Thymus (tissue), 11 donors: ENCODE measurements around the gene GRB10. TPM values are rescaled to one million over a fixed set of nuclear protein-coding genes. Genes with fewer than 3 reads are reported as not detected.

Experiments used
- DNase-seq, 9 donors: peaks; one replicate each; pipeline ENCODE4 v3.0.0-alpha.2; 2013; ENCODE audit warnings: low spot score in 9 of 9, low read depth in 6 of 9, missing footprints in 1 of 9
- H3K27ac ChIP-seq, 2 donors: one replicate each; pipeline ENCODE4 v1.5.1; 2013; ENCODE audit warnings: control low read depth in 1 of 2, low read depth in 1 of 2, low read length in 1 of 2, mild to moderate bottlenecking in 1 of 2, moderate library complexity in 1 of 2
- H3K27me3 ChIP-seq, 2 donors: one replicate each; pipeline ENCODE4 v1.5.1; 2013; ENCODE audit warnings: low read length in 1 of 2; ENCODE audit not compliant: control insufficient read depth in 2 of 2, insufficient read depth in 1 of 2
- H3K36me3 ChIP-seq, 2 donors: one replicate each; pipeline ENCODE4 v1.5.1; 2013; ENCODE audit warnings: low read length in 1 of 2, mild to moderate bottlenecking in 1 of 2, moderate library complexity in 1 of 2; ENCODE audit not compliant: control insufficient read depth in 2 of 2, insufficient read depth in 2 of 2
- H3K4me1 ChIP-seq, 2 donors: one replicate each; pipeline ENCODE4 v1.5.1; 2013; ENCODE audit warnings: low read length in 2 of 2; ENCODE audit not compliant: control insufficient read depth in 2 of 2, insufficient read depth in 2 of 2
- H3K4me3 ChIP-seq, 2 donors: one replicate each; pipeline ENCODE4 v1.5.1; 2013; ENCODE audit warnings: low read length in 2 of 2, control low read depth in 1 of 2, mild to moderate bottlenecking in 1 of 2
- H3K9me3 ChIP-seq, 2 donors: one replicate each; pipeline ENCODE4 v1.5.1; 2013; ENCODE audit warnings: low read length in 1 of 2, mild to moderate bottlenecking in 1 of 2; ENCODE audit not compliant: control insufficient read depth in 2 of 2, insufficient read depth in 1 of 2
- WGBS: extraction: QIAGEN DNeasy Blood & Tissue Kit; methylation state at CpG from one replicate; pipeline ENCODE4 v1.1.7; 2013; 5-methylcytosine and 5-hydroxymethylcytosine counted together
- polyA plus RNA-seq: library from polyadenylated mRNA; stranded (reverse); fragments of 200-250 nt; gene quantifications from one replicate; pipeline ENCODE4 v1.2.3, GENCODE V29; 2013
- total RNA-seq: library from RNA; stranded (reverse); fragments of 120-200 nt; gene quantifications from one replicate; pipeline ENCODE4 v1.2.4, GENCODE V29; 2013
- donor health status: healthy.

The GRB10 gene
- total and polyA plus RNA-seq, 2 donors, result 2.8 to 7.8 TPM

GRCh38 chr7:50807026-50807730 is 24.5 kb upstream of the GRB10 start:
- no peak for DNase-seq
- H3K9me3 ChIP-seq, result no peaks in the 10 kb centered on the region
- H3K36me3 ChIP-seq, result no peaks in the 10 kb centered on the region
- H3K4me1 ChIP-seq, result no peaks in the 10 kb centered on the region
- WGBS, result 96% methylated on average over 14 of the region's 14 CpGs
- no peak overlapping the region for H3K27ac ChIP-seq
- H3K27me3 ChIP-seq, result peaks cover 0 to 5% of the 10 kb centered on the region in 2 donors
- H3K4me3 ChIP-seq, result no peak overlapping the region

DNA sequence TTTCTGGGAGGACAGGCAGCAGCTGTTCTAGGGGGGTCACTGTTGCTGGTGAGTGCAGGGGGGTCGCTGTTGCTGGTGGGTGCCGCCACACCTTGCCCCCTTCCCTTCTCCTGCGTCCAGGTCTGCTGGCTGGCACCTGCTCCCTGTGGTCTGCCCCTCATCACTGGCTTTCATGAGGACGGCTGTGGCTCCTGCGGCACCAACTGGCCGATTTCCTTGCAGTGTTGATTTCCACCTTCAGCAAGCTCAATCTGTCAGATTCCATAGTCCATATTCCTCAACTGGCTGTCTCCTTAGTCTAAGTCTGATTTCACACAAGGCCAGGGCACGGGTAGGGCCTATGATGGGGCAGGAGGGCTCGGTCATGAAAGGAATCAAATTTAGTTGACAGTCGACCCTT is 23.4 kb upstream of the GRB10 start:
- Histone ChIP-seq H3K27ac (no peak overlapping the region), H3K27me3 (peaks cover 0 to 7% of the 10 kb centered on the region in 2 donors), H3K36me3 (no peaks in the 10 kb centered on the region), H3K4me3 (no peak overlapping the region), H3K9me3 (no peaks in the 10 kb centered on the region), H3K4me1 (no peaks in the 10 kb centered on the region)
- 81% methylated on average over 9 of the region's 9 CpGs for WGBS
- DNase-seq, result no peak

- Histone ChIP-seq H3K4me3 (no peak overlapping the region), H3K27ac (no peak overlapping the region), H3K4me1 (no peaks in the 10 kb centered on the region), H3K27me3 (peaks cover 0 to 7% of the 10 kb centered on the region in 2 donors), H3K36me3 (no peaks in the 10 kb centered on the region), H3K9me3 (no peaks in the 10 kb centered on the region)
- 33% methylated on average over 5 of the region's 5 CpGs for WGBS
- DNase-seq, result no peak
These were observed 22.9 kb upstream of the GRB10 start for GRCh38 chr7:50805447-50806125.

DNA sequence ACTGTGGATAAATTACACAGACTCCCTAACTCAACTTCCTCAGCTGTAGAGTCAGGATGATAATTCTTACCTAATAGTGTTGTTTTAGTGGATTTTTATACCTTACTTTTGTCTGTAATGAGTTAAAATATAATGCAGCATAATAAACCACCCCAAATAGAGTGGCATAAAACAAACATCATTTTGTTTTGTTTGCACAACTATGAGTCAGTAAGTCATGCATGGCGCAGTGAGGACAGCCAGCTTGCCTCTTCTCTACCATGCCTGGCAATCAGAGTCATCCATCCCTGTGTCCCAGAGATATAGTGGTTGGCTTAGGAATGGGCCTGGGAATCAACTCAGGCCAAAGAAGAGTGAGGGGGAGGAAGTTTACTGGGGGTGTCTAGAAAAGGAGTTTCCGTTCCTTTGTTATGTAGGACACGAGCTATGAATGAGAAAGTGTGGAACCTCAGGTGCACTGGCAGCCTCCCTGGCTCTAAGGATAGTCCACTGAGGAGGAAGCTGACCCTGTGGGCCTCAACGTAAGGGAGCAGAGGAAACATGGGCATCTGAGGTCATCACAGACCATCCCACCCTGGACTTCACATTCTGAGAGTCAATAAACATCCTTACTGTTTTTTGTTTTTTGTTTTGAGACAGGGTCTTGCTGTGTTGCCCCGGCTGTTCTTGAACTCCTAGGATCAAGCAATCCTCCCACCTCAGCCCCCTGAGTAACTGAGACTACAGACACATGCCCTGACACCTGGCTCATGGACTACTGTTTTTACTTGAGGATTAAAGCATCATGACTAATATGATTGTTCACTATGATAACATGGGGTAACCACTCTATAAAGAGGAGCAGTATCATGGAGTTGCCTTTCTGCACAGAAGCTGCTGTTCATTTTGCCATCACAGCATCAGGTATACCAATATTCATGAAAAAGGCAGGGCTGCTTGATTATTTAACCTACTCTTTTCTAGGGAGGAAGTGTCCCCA is 21.0 kb upstream of the GRB10 start:
- peaks cover 0 to 15% of the 10 kb centered on the region in 2 donors for H3K27me3 ChIP-seq
- no peaks in the 10 kb centered on the region for H3K36me3 ChIP-seq
- no peak overlapping the region for H3K4me3 ChIP-seq
- no peak overlapping the region for H3K27ac ChIP-seq
- H3K4me1 ChIP-seq, result no peaks in the 10 kb centered on the region
- no peak for DNase-seq
- H3K9me3 ChIP-seq, result no peaks in the 10 kb centered on the region
- WGBS, result 95% methylated on average over 5 of the region's 5 CpGs

GRCh38 chr7:50801907-50802306 is 19.2 kb upstream of the GRB10 start:
- no peak overlapping the region for H3K4me3 ChIP-seq
- H3K4me1 ChIP-seq, result no peaks in the 10 kb centered on the region
- no peak for DNase-seq
- H3K27ac ChIP-seq, result no peak overlapping the region
- no peaks in the 10 kb centered on the region for H3K9me3 ChIP-seq
- no peaks in the 10 kb centered on the region for H3K36me3 ChIP-seq
- WGBS, result 98% methylated on average over 1 of the region's 1 CpG
- peaks cover 0 to 16% of the 10 kb centered on the region in 2 donors for H3K27me3 ChIP-seq

- no peak for DNase-seq
- 95% methylated on average over 8 of the region's 8 CpGs for WGBS
- Histone ChIP-seq H3K27ac (no peak overlapping the region), H3K4me1 (no peaks in the 10 kb centered on the region), H3K9me3 (no peaks in the 10 kb centered on the region), H3K36me3 (no peaks in the 10 kb centered on the region), H3K27me3 (peaks cover 2 to 33% of the 10 kb centered on the region in 2 donors), H3K4me3 (no peak overlapping the region)
These were observed 17.2 kb upstream of the GRB10 start for GRCh38 chr7:50799873-50800272.

DNA sequence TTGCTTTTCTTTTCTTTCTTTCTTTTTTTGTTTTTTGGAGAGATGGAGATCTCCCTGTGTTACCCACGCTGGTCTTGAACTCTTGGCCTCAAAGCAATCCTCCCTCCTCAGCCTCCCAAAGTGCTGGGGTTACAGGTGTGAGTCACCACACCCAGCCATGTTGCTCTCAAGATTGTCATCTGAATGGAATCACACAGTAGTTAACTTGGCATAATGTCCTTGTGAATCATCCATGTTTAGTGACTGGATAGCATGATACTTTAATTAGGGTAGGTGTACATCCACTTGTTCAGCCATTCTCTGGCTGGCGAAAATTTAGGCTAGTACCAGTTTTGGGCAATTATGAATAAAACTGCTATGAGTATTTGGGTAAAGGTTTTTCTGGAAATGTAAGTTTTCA is 15.4 kb upstream of the GRB10 start:
- Histone ChIP-seq H3K36me3 (no peaks in the 10 kb centered on the region), H3K27ac (no peak overlapping the region), H3K4me3 (no peak overlapping the region), H3K4me1 (peaks cover 0 to 4% of the 10 kb centered on the region in 2 donors), H3K9me3 (no peaks in the 10 kb centered on the region), H3K27me3 (peaks cover 14 to 45% of the 10 kb centered on the region in 2 donors)
- WGBS, result 95% methylated on average over 2 of the region's 2 CpGs
- DNase-seq, result no peak

GRCh38 chr7:50795831-50796230 is 13.1 kb upstream of the GRB10 start:
- Histone ChIP-seq H3K4me3 (no peak overlapping the region), H3K27ac (no peak overlapping the region), H3K36me3 (no peaks in the 10 kb centered on the region), H3K9me3 (no peaks in the 10 kb centered on the region), H3K4me1 (peaks cover 3 to 4% of the 10 kb centered on the region in 2 donors), H3K27me3 (peaks cover 34 to 60% of the 10 kb centered on the region in 2 donors)
- no peak for DNase-seq
- WGBS, result 98% methylated on average over 5 of the region's 5 CpGs
